GM23338 (cell line): ENCODE measurements around the gene SYNE2. TPM values are rescaled to one million over a fixed set of nuclear protein-coding genes. Genes with fewer than 3 reads are reported as not detected.
A peak's percentile ranks its signal among the peaks of the same experiment; 100 is the strongest.

Source experiments
- ATAC-seq: fragments of 200-7000 bp; cut with Tn5 transposase; 3 replicates; pipeline ENCODE4 v1.9.1; 2020
- DNase-seq: peaks from one replicate; pipeline ENCODE4 v3.0.0-alpha.2; 2015; ENCODE audit warnings: low spot score
- H2AFZ ChIP-seq: fragments of 200-600 bp; sonication (generic); 2 replicates; pipeline ENCODE4 v1.8.0; 2016; ENCODE audit warnings: antibody characterized with exemption, mild to moderate bottlenecking, moderate library complexity
- H3F3A ChIP-seq: fragments of 200-600 bp; sonication (generic); replicated peaks from 2 replicates; pipeline ENCODE4 v1.8.0; 2017; ENCODE audit warnings: antibody characterized with exemption, mixed run types, low read depth
- H3K27ac ChIP-seq: fragments of 200-600 bp; sonication (generic); 2 replicates; pipeline ENCODE4 v1.6.1; 2016; ENCODE audit warnings: low read depth
- H3K27me3 ChIP-seq: fragments of 200-600 bp; sonication (generic); 2 replicates; pipeline ENCODE4 v1.8.0; 2016; ENCODE audit warnings: mild to moderate bottlenecking, mixed run types, moderate library complexity; ENCODE audit not compliant: insufficient read depth
- H3K36me3 ChIP-seq: fragments of 200-600 bp; sonication (generic); 2 replicates; pipeline ENCODE4 v1.8.0; 2016; ENCODE audit warnings: mild to moderate bottlenecking; ENCODE audit not compliant: insufficient read depth
- H3K4me1 ChIP-seq: fragments of 200-600 bp; sonication (generic); 2 replicates; pipeline ENCODE4 v1.8.0; 2016; ENCODE audit warnings: mild to moderate bottlenecking, moderate library complexity; ENCODE audit not compliant: insufficient read depth
- H3K4me2 ChIP-seq: fragments of 200-600 bp; sonication (generic); 2 replicates; pipeline ENCODE4 v1.7.1; 2017; ENCODE audit warnings: mixed run types
- H3K4me3 ChIP-seq: fragments of 200-600 bp; sonication (generic); 2 replicates; pipeline ENCODE4 v1.6.1; 2016; ENCODE audit warnings: mixed run types
- H3K79me2 ChIP-seq: fragments of 200-600 bp; sonication (generic); replicated peaks from 2 replicates; pipeline ENCODE4 v1.8.0; 2017; ENCODE audit warnings: mild to moderate bottlenecking; ENCODE audit not compliant: insufficient read depth
- H3K9me2 ChIP-seq: fragments of 200-600 bp; sonication (generic); 2 replicates; pipeline ENCODE4 v1.8.0; 2017; ENCODE audit not compliant: insufficient read depth
- H4K20me1 ChIP-seq: fragments of 200-600 bp; sonication (generic); replicated peaks from 2 replicates; pipeline ENCODE4 v1.8.0; 2017; ENCODE audit warnings: mild to moderate bottlenecking; ENCODE audit not compliant: insufficient read depth
- H3K27ac Mint-ChIP-seq: 2 replicates; pipeline ENCODE4 v1.8.0; 2020; ENCODE audit warnings: inconsistent platforms, mild to moderate bottlenecking, moderate library complexity, mixed read lengths
- H3K27me3 Mint-ChIP-seq: 3 replicates; pipeline ENCODE4 v1.8.0; 2022; ENCODE audit warnings: low read depth, mild to moderate bottlenecking, moderate library complexity, mixed read lengths, inconsistent platforms; ENCODE audit not compliant: insufficient read depth, poor library complexity
- H3K36me3 Mint-ChIP-seq: 3 replicates; pipeline ENCODE4 v1.8.0; 2021; ENCODE audit warnings: low read depth, mild to moderate bottlenecking, inconsistent platforms, moderate library complexity, mixed read lengths
- H3K4me1 Mint-ChIP-seq: 3 replicates; pipeline ENCODE4 v1.8.0; 2020; ENCODE audit warnings: mild to moderate bottlenecking, inconsistent platforms, mixed read lengths
- H3K4me3 Mint-ChIP-seq: 3 replicates; pipeline ENCODE4 v1.8.0; 2021; ENCODE audit warnings: moderate library complexity, mild to moderate bottlenecking, inconsistent platforms, mixed read lengths
- H3K9me3 Mint-ChIP-seq: 3 replicates; pipeline ENCODE4 v1.8.0; 2020; ENCODE audit warnings: moderate library complexity, mild to moderate bottlenecking, inconsistent platforms, mixed read lengths
- CREB1 ChIP-seq: fragments of 250-450 bp; sonication (Bioruptor Pico); IDR thresholded peaks from 2 replicates; pipeline ENCODE4 v1.5.0; 2020; ENCODE audit warnings: low read depth, mild to moderate bottlenecking, moderate library complexity
- CTCF ChIP-seq, 2 experiments: fragments of 200-600 bp in 1 of 2; sonication (generic) in 1 of 2; conservative IDR thresholded peaks; 2 replicates each; pipeline versions ENCODE4 v1.5.1 to v1.6.1; 2016 to 2017; ENCODE audit warnings: antibody characterized with exemption in 2 of 2, low read depth in 2 of 2, mild to moderate bottlenecking in 2 of 2, moderate library complexity in 1 of 2
- STAT1 ChIP-seq: IDR thresholded peaks from one replicate; pipeline ENCODE4 v1.6.1; 2016; ENCODE audit warnings: antibody characterized with exemption; ENCODE audit not compliant: unreplicated experiment
- polyA plus RNA-seq: library from polyadenylated mRNA; unstranded; fragments of >200 nt; fragmentation: Nextera tagmentation; extraction: Ambion mirVana; gene quantifications from 2 replicates; pipeline ENCODE4 v1.2.1, GENCODE V29; 2016
- total RNA-seq: library from RNA; depleted of rRNA; stranded (reverse); fragments of >200 nt; shearing (Covaris generic); gene quantifications from 2 replicates; pipeline ENCODE4 v1.2.3, GENCODE V29; 2014
- TF ChIP-seq, protein P1 (sequence below): IDR thresholded peaks from one replicate; pipeline ENCODE4 v1.6.1; 2018; ENCODE audit warnings: antibody characterized with exemption; ENCODE audit not compliant: unreplicated experiment
- TF ChIP-seq, protein P2 (sequence below): fragments of 250-450 bp; sonication (Bioruptor Pico); IDR thresholded peaks from 2 replicates; pipeline ENCODE4 v1.5.0; 2020; ENCODE audit warnings: mild to moderate bottlenecking, moderate library complexity
- TF ChIP-seq, protein P3 (sequence below): IDR thresholded peaks from 2 replicates; pipeline ENCODE4 v1.6.1; 2016; ENCODE audit warnings: antibody characterized with exemption

The SYNE2 gene
- total and polyA plus RNA-seq, 2 experiments from 2014 or later = 34.3 to 86.5 TPM

DNA sequence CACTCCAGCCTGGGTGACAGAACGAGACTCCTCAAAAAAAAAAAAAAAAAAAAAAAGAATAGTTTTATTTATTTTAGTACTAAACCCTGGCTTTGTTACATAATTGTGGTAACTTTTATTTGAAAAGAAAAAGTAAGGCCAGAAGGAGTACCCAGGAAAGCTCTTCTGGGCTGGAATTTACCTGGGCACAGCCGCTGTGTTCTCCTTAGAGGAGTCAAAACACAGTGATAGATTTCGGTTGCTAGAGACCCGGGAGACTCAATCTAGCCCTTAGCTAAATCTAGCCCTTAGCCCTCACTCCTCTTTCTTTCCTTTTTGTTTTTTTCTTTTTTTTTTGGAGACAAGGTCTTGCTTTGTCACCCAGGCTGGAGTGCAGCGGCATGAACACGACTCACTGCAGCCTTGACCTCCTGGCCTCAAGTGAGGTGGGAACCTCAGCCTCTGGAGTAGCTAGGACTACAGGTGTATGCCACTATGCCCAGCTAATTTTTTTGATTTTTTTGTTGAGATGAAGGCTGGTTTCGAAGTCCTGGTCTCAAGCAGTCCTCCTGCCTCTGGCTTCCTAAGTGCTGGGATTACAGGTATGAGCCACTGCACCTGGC lies 49.7 kb downstream of the SYNE2 start (continued):
- TF ChIP-seq, protein P1, sequence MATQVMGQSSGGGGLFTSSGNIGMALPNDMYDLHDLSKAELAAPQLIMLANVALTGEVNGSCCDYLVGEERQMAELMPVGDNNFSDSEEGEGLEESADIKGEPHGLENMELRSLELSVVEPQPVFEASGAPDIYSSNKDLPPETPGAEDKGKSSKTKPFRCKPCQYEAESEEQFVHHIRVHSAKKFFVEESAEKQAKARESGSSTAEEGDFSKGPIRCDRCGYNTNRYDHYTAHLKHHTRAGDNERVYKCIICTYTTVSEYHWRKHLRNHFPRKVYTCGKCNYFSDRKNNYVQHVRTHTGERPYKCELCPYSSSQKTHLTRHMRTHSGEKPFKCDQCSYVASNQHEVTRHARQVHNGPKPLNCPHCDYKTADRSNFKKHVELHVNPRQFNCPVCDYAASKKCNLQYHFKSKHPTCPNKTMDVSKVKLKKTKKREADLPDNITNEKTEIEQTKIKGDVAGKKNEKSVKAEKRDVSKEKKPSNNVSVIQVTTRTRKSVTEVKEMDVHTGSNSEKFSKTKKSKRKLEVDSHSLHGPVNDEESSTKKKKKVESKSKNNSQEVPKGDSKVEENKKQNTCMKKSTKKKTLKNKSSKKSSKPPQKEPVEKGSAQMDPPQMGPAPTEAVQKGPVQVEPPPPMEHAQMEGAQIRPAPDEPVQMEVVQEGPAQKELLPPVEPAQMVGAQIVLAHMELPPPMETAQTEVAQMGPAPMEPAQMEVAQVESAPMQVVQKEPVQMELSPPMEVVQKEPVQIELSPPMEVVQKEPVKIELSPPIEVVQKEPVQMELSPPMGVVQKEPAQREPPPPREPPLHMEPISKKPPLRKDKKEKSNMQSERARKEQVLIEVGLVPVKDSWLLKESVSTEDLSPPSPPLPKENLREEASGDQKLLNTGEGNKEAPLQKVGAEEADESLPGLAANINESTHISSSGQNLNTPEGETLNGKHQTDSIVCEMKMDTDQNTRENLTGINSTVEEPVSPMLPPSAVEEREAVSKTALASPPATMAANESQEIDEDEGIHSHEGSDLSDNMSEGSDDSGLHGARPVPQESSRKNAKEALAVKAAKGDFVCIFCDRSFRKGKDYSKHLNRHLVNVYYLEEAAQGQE = no peak
- TF ChIP-seq, protein P2, sequence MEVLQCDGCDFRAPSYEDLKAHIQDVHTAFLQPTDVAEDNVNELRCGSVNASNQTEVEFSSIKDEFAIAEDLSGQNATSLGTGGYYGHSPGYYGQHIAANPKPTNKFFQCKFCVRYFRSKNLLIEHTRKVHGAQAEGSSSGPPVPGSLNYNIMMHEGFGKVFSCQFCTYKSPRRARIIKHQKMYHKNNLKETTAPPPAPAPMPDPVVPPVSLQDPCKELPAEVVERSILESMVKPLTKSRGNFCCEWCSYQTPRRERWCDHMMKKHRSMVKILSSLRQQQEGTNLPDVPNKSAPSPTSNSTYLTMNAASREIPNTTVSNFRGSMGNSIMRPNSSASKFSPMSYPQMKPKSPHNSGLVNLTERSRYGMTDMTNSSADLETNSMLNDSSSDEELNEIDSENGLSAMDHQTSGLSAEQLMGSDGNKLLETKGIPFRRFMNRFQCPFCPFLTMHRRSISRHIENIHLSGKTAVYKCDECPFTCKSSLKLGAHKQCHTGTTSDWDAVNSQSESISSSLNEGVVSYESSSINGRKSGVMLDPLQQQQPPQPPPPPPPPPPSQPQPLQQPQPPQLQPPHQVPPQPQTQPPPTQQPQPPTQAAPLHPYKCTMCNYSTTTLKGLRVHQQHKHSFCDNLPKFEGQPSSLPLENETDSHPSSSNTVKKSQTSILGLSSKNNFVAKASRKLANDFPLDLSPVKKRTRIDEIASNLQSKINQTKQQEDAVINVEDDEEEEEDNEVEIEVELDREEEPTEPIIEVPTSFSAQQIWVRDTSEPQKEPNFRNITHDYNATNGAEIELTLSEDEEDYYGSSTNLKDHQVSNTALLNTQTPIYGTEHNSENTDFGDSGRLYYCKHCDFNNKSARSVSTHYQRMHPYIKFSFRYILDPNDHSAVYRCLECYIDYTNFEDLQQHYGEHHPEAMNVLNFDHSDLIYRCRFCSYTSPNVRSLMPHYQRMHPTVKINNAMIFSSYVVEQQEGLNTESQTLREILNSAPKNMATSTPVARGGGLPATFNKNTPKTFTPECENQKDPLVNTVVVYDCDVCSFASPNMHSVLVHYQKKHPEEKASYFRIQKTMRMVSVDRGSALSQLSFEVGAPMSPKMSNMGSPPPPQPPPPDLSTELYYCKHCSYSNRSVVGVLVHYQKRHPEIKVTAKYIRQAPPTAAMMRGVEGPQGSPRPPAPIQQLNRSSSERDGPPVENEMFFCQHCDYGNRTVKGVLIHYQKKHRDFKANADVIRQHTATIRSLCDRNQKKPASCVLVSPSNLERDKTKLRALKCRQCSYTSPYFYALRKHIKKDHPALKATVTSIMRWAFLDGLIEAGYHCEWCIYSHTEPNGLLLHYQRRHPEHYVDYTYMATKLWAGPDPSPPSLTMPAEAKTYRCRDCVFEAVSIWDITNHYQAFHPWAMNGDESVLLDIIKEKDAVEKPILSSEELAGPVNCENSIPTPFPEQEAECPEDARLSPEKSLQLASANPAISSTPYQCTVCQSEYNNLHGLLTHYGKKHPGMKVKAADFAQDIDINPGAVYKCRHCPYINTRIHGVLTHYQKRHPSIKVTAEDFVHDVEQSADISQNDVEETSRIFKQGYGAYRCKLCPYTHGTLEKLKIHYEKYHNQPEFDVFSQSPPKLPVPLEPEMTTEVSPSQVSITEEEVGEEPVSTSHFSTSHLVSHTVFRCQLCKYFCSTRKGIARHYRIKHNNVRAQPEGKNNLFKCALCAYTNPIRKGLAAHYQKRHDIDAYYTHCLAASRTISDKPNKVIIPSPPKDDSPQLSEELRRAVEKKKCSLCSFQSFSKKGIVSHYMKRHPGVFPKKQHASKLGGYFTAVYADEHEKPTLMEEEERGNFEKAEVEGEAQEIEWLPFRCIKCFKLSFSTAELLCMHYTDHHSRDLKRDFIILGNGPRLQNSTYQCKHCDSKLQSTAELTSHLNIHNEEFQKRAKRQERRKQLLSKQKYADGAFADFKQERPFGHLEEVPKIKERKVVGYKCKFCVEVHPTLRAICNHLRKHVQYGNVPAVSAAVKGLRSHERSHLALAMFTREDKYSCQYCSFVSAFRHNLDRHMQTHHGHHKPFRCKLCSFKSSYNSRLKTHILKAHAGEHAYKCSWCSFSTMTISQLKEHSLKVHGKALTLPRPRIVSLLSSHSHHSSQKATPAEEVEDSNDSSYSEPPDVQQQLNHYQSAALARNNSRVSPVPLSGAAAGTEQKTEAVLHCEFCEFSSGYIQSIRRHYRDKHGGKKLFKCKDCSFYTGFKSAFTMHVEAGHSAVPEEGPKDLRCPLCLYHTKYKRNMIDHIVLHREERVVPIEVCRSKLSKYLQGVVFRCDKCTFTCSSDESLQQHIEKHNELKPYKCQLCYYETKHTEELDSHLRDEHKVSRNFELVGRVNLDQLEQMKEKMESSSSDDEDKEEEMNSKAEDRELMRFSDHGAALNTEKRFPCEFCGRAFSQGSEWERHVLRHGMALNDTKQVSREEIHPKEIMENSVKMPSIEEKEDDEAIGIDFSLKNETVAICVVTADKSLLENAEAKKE (CRISPR knock-in tag) = no peak

GRCh38 chr14:63904724-63905123 lies 51.9 kb downstream of the SYNE2 start:
- ATAC-seq = no peak
- no peak overlapping the region for H3K4me2 ChIP-seq
- no peaks in the 10 kb centered on the region for H4K20me1 ChIP-seq
- H3K27me3 Mint-ChIP-seq = no peaks in the 10 kb centered on the region
- H3F3A ChIP-seq = no peaks in the 10 kb centered on the region
- peak overlapping the region; percentile 32; the same call in 1 of the 2 replicates for H3K27ac Mint-ChIP-seq
- peaks cover 3% of the 10 kb centered on the region; the same call in 2 of the 3 replicates for H3K9me3 Mint-ChIP-seq
- peaks cover 4% of the 10 kb centered on the region; the same call in 2 of the 3 replicates for H3K36me3 Mint-ChIP-seq
- peaks cover 24% of the 10 kb centered on the region for H3K4me1 Mint-ChIP-seq
- no peak overlapping the region for H3K4me3 ChIP-seq
- peaks cover 42% of the 10 kb centered on the region for H3K79me2 ChIP-seq
- no peaks in the 10 kb centered on the region for H3K36me3 ChIP-seq
- DNase-seq = no peak
- H2AFZ ChIP-seq = no peak overlapping the region
- H3K9me2 ChIP-seq = no peaks in the 10 kb centered on the region
- H3K4me1 ChIP-seq = peaks cover 51% of the 10 kb centered on the region
- no peak overlapping the region for H3K4me3 Mint-ChIP-seq
- H3K27ac ChIP-seq = 0 out of 2 replicates have a peak overlapping the region, but pooled peaks have one; percentile 43
- H3K27me3 ChIP-seq = no peaks in the 10 kb centered on the region
- no peak for TF ChIP-seq CTCF (conservative IDR thresholded peaks at IDR 0.05; ENCODE audit: low read depth in 2 of 2)
- TF ChIP-seq, protein P1 = no peak
- TF ChIP-seq, protein P3, sequence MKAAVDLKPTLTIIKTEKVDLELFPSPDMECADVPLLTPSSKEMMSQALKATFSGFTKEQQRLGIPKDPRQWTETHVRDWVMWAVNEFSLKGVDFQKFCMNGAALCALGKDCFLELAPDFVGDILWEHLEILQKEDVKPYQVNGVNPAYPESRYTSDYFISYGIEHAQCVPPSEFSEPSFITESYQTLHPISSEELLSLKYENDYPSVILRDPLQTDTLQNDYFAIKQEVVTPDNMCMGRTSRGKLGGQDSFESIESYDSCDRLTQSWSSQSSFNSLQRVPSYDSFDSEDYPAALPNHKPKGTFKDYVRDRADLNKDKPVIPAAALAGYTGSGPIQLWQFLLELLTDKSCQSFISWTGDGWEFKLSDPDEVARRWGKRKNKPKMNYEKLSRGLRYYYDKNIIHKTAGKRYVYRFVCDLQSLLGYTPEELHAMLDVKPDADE = no peak
- no peak for TF ChIP-seq STAT1
- TF ChIP-seq CREB1 = no peak
